GM12878 (cell line): ENCODE results near the gene AGK. TPM values are rescaled to one million over a fixed set of nuclear protein-coding genes. Genes with fewer than 3 reads are reported as not detected.

Source experiments
- ATAC-seq: fragments of 200-7000 bp; cut with Tn5 transposase; 3 replicates; pipeline ENCODE4 v1.9.1; 2020; ENCODE audit warnings: mild to moderate bottlenecking, moderate library complexity
- BruUV-seq: library from RNA; stranded (reverse); fragments of 400-500 nt; replicated peaks from 2 replicates; lab custom pipeline; 2021; lab: Mats Ljungman, UMichigan
- CTCF ChIA-PET: fragments of 300-600 bp; sonication (Branson Sonifier 250); formaldehyde crosslinking; extraction: SDS; loops from one replicate; lab custom pipeline; 2021; ENCODE audit warnings: inconsistent platforms; lab: Yijun Ruan, JAX
- POLR2A ChIA-PET: fragments of 350-600 bp; formaldehyde crosslinking; extraction: SDS; loops from one replicate; lab custom pipeline; 2021; ENCODE audit warnings: inconsistent platforms; lab: Charles Lee
- RAD21 ChIA-PET: fragments of 300-600 bp; sonication (Branson Sonifier 250); formaldehyde crosslinking; loops from one replicate; lab custom pipeline; 2023; ENCODE audit warnings: antibody characterized with exemption; ENCODE audit not compliant: unreplicated experiment; lab: Charles Lee
- SMC1A ChIA-PET: fragments of 300-600 bp; sonication (Branson Sonifier 250); formaldehyde crosslinking; loops from one replicate; lab custom pipeline; 2023; ENCODE audit not compliant: unreplicated experiment, uncharacterized antibody; lab: Charles Lee
- DNase-seq: peaks from one replicate; pipeline ENCODE4 v3.0.0-alpha.2; 2011; ENCODE audit warnings: low read depth, low spot score
- FAIRE-seq: peaks from 3 replicates; lab custom pipeline; 2011; peaks lifted over from hg19 to GRCh38; lab: Jason Lieb, UNC
- H2AFZ ChIP-seq: 2 replicates; pipeline ENCODE4 v1.6.0; 2011; ENCODE audit warnings: low read depth, low read length, control low read depth; ENCODE audit not compliant: control insufficient read depth
- H3K27ac ChIP-seq: 2 replicates; pipeline ENCODE4 v1.5.1; 2011; ENCODE audit warnings: control low read depth; ENCODE audit not compliant: control insufficient read depth, insufficient read depth
- H3K27me3 ChIP-seq, 2 experiments: replicated peaks in 1 of 2; 2 replicates each; pipeline versions ENCODE4 v1.6.0 to v1.6.1; 2011; ENCODE audit warnings: low read length in 1 of 2; ENCODE audit not compliant: control insufficient read depth in 2 of 2, insufficient read depth in 2 of 2
- H3K36me3 ChIP-seq, 2 experiments: 2 replicates each; pipeline ENCODE4 v1.5.1; 2011; ENCODE audit warnings: low read length in 1 of 2; ENCODE audit not compliant: control insufficient read depth in 2 of 2, insufficient read depth in 2 of 2
- H3K4me1 ChIP-seq: 2 replicates; pipeline ENCODE4 v1.6.1; 2011; ENCODE audit warnings: mild to moderate bottlenecking, low read length, moderate library complexity, mixed read lengths; ENCODE audit not compliant: control insufficient read depth, insufficient read depth
- H3K4me2 ChIP-seq: 2 replicates; pipeline ENCODE4 v1.6.0; 2011; ENCODE audit warnings: control low read depth; ENCODE audit not compliant: control insufficient read depth, insufficient read depth
- H3K4me3 ChIP-seq: fragments of 200-600 bp; sonication (generic); 2 replicates; pipeline ENCODE4 v1.5.1; 2016
- H3K79me2 ChIP-seq: 2 replicates; pipeline ENCODE4 v1.6.0; 2011; ENCODE audit warnings: low read length; ENCODE audit not compliant: control insufficient read depth, insufficient read depth
- H3K9ac ChIP-seq: 2 replicates; pipeline ENCODE4 v1.8.0; 2011; ENCODE audit warnings: low read length, control low read depth, mixed read lengths; ENCODE audit not compliant: control insufficient read depth, insufficient read depth
- H3K9me3 ChIP-seq: replicated peaks from 3 replicates; pipeline ENCODE4 v1.5.1; 2011; ENCODE audit warnings: mild to moderate bottlenecking, low read length; ENCODE audit not compliant: control insufficient read depth, insufficient read depth
- H4K20me1 ChIP-seq: 2 replicates; pipeline ENCODE4 v1.6.0; 2011; ENCODE audit not compliant: control insufficient read depth, insufficient read depth
- BCLAF1 ChIP-seq: fragments of 450-650 bp; IDR thresholded peaks from 2 replicates; pipeline ENCODE4 v1.6.1; 2017; ENCODE audit warnings: antibody characterized with exemption, mild to moderate bottlenecking, moderate library complexity
- CBX3 ChIP-seq: fragments of 200-600 bp; sonication (generic); IDR thresholded peaks from 2 replicates; pipeline ENCODE4 v1.6.1; 2016; ENCODE audit warnings: low read depth, borderline replicate concordance
- DPF2 ChIP-seq: fragments of 450-650 bp; IDR thresholded peaks from 2 replicates; pipeline ENCODE4 v1.6.1; 2017; ENCODE audit warnings: mild to moderate bottlenecking
- EZH2 ChIP-seq: IDR thresholded peaks from 2 replicates; pipeline ENCODE4 v1.6.1; 2012; ENCODE audit warnings: low read depth, mild to moderate bottlenecking, control low read depth, inconsistent platforms, low read length, borderline replicate concordance; ENCODE audit not compliant: control insufficient read depth
- MAX ChIP-seq: IDR thresholded peaks from 2 replicates; pipeline ENCODE4 v1.6.1; 2012; ENCODE audit warnings: low read depth, low read length, improper control_type of control experiment
- MTA3 ChIP-seq: IDR thresholded peaks from 2 replicates; pipeline ENCODE4 v1.6.1; 2012; ENCODE audit warnings: low read length, inconsistent platforms, borderline replicate concordance
- MYC ChIP-seq: IDR thresholded peaks from 2 replicates; pipeline ENCODE4 v1.6.1; 2011; ENCODE audit warnings: mild to moderate bottlenecking, low read length, moderate library complexity, inconsistent platforms; ENCODE audit not compliant: insufficient read depth, insufficient replicate concordance, insufficient read length, severe bottlenecking
- NBN ChIP-seq: fragments of 450-650 bp; IDR thresholded peaks from 2 replicates; pipeline ENCODE4 v1.6.1; 2016
- PML ChIP-seq: IDR thresholded peaks from 2 replicates; pipeline ENCODE4 v1.6.1; 2012; ENCODE audit warnings: low read length, inconsistent platforms
- POLR2AphosphoS2 ChIP-seq: IDR thresholded peaks from 2 replicates; pipeline ENCODE4 v1.6.1; 2011; ENCODE audit warnings: low read depth, mild to moderate bottlenecking, low read length, improper control_type of control experiment, moderate library complexity
- RAD51 ChIP-seq: fragments of 450-650 bp; IDR thresholded peaks from 2 replicates; pipeline ENCODE4 v1.6.1; 2016; ENCODE audit warnings: moderate library complexity, mild to moderate bottlenecking, inconsistent platforms
- RUNX3 ChIP-seq: IDR thresholded peaks from 2 replicates; pipeline ENCODE4 v1.6.1; 2012; ENCODE audit warnings: low read length, inconsistent platforms
- SMAD5 ChIP-seq: IDR thresholded peaks from 2 replicates; pipeline ENCODE4 v1.6.1; 2016; ENCODE audit warnings: antibody characterized with exemption, low read depth
- SP1 ChIP-seq: IDR thresholded peaks from one replicate; pipeline ENCODE4 v1.6.1; 2011; ENCODE audit warnings: low read depth, low read length
- SREBF1 ChIP-seq: IDR thresholded peaks from 2 replicates; pipeline ENCODE4 v1.6.1; 2012; ENCODE audit warnings: mild to moderate bottlenecking, low read length
- SUZ12 ChIP-seq: fragments of 200-600 bp; sonication (generic); IDR thresholded peaks from one replicate; pipeline ENCODE4 v1.6.1; 2018; ENCODE audit warnings: antibody characterized with exemption, mild to moderate bottlenecking; ENCODE audit not compliant: unreplicated experiment
- TCF3 ChIP-seq: IDR thresholded peaks from 2 replicates; pipeline ENCODE4 v1.6.1; 2012; ENCODE audit warnings: low read depth, mild to moderate bottlenecking, low read length, borderline replicate concordance; ENCODE audit not compliant: insufficient read depth
- ZNF274 ChIP-seq: IDR thresholded peaks from one replicate; pipeline ENCODE4 v1.8.0; 2011; ENCODE audit not compliant: insufficient read length, insufficient read depth
- ZZZ3 ChIP-seq: IDR thresholded peaks from 2 replicates; pipeline ENCODE4 v1.6.1; 2011; ENCODE audit warnings: low read depth; ENCODE audit not compliant: control insufficient read depth, insufficient read length
- WGBS: methylation state at CpG from one replicate; pipeline ENCODE4 v1.1.6; 2016; ENCODE audit warnings: low lambda C conversion rate; ENCODE audit not compliant: insufficient replicate concordance, insufficient coverage; ENCODE audit errors: missing lambda C conversion rate; 5-methylcytosine and 5-hydroxymethylcytosine counted together
- in situ Hi-C: fragments of 300-500 bp; cut with MboI; formaldehyde crosslinking; loops from 9 replicates; pipeline ENCODE4 v1.14.3; 2018; ENCODE audit warnings: mixed read lengths
- intact Hi-C: fragments of 100-400 bp; cut with micrococcal nuclease; formaldehyde crosslinking; loops from one replicate; pipeline ENCODE4 v1.14.2; 2022; ENCODE audit not compliant: unreplicated experiment
- polyA plus RNA-seq, 11 experiments: library from polyadenylated mRNA; depleted of rRNA in 4 of 11; unstranded in 6 of 11; stranded (reverse) in 5 of 11; fragments of >200 nt; fragmentation: Nextera tagmentation in 4 of 11; fragmentation: Illumina TruSeq in 1 of 11; extraction: Ambion mirVana in 4 of 11; extraction: Trizol in 1 of 11; gene quantifications; 1 replicate in 1 of 11; 2 replicates in 10 of 11; pipeline versions ENCODE4 v1.2.1 to v1.2.3, GENCODE V29; 2011 to 2016; ENCODE audit warnings: inconsistent platforms in 2 of 11, missing spikeins in 2 of 11, low read depth in 1 of 11
- total RNA-seq, 4 experiments: library from RNA; depleted of rRNA in 3 of 4; stranded (reverse); fragments of >200 nt in 3 of 4; fragmentation: Illumina TruSeq in 1 of 4; extraction: Trizol in 1 of 4; gene quantifications; 2 replicates each; pipeline versions ENCODE4 v1.2.1 to v1.2.3, GENCODE V29; 2013 to 2021
- TF ChIP-seq, protein P1 (sequence below): fragments of 450-650 bp; formaldehyde crosslinking; IDR thresholded peaks from 2 replicates; pipeline ENCODE4 v1.4.0; 2022; ENCODE audit warnings: mild to moderate bottlenecking, moderate library complexity

AGK gene
- total and polyA plus RNA-seq, 10 of the 15 experiments (the other 5 are each of a cell fraction or from before 2014, with no cell fraction given), result 32.5 to 85.6 (median 47.8) TPM

DNA sequence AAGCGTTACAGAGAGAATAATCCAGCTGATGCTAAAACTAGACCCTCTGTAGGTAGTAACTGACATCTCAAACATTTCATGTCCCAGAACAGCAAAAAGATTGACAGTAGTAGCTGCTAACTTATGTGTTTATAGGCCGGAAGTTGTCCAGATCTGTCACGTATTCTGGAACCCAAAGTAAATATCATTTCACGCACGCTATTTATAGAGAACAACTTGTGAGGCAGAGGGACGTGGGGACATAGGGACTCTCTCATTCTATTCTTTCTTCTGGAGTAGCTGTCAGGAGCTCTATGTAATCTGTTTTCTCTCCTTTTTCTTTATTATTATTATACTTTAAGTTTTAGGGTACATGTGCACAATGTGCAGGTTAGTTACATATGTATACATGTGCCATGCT, 22.3 kb downstream of the AGK start (continued):
- no peak for TF ChIP-seq SP1
- TF ChIP-seq RUNX3, result no peak
- TF ChIP-seq MYC, result no peak
- TF ChIP-seq POLR2AphosphoS2, result no peak
- no peak for TF ChIP-seq TCF3
- no peak for TF ChIP-seq MAX
- TF ChIP-seq MTA3, result no peak

GRCh38 chr7:141575164-141575563, 24.0 kb downstream of the AGK start:
- H3K4me2 ChIP-seq, result no peak overlapping the region
- ChIA-PET POLR2A (no interaction called here), RAD21 (no interaction called here), CTCF (interaction anchor here (1.2 kb wide), 1 partner anchor 33 kb away, joined by 3 read pairs; no protein-coding TSS in a partner anchor), SMC1A (interaction anchor here (2.2 kb wide), 1 partner anchor 10 kb away, joined by 5 read pairs; no protein-coding TSS in a partner anchor)
- WGBS, result 86% methylated on average over 1 of the region's 1 CpG
- H3K79me2 ChIP-seq, result no peaks in the 10 kb centered on the region
- ATAC-seq, result no peak
- H4K20me1 ChIP-seq, result no peaks in the 10 kb centered on the region
- H3K27ac ChIP-seq, result no peak overlapping the region
- FAIRE-seq, result no peak
- no peaks in the 10 kb centered on the region for H3K27me3 ChIP-seq
- H3K9ac ChIP-seq, result no peak overlapping the region
- DNase-seq, result no peak
- H3K4me1 ChIP-seq, result no peaks in the 10 kb centered on the region
- H3K36me3 ChIP-seq, result peaks cover 2 to 7% of the 10 kb centered on the region in 2 experiments
- intact Hi-C loops (no loop called here), in situ Hi-C loops (no loop called here)
- no peak overlapping the region for H3K4me3 ChIP-seq
- H3K9me3 ChIP-seq, result peaks cover 24% of the 10 kb centered on the region
- no TSS peak for BruUV-seq
- H2AFZ ChIP-seq, result no peak overlapping the region
- TF ChIP-seq NBN (no peak), ZZZ3 (no peak), SREBF1 (no peak), PML (no peak), RAD51 (no peak), ZNF274 (no peak), BCLAF1 (no peak), CBX3 (no peak), MAX (no peak), SMAD5 (no peak), DPF2 (no peak), EZH2 (no peak), SUZ12 (no peak)
- TF ChIP-seq, protein P1, sequence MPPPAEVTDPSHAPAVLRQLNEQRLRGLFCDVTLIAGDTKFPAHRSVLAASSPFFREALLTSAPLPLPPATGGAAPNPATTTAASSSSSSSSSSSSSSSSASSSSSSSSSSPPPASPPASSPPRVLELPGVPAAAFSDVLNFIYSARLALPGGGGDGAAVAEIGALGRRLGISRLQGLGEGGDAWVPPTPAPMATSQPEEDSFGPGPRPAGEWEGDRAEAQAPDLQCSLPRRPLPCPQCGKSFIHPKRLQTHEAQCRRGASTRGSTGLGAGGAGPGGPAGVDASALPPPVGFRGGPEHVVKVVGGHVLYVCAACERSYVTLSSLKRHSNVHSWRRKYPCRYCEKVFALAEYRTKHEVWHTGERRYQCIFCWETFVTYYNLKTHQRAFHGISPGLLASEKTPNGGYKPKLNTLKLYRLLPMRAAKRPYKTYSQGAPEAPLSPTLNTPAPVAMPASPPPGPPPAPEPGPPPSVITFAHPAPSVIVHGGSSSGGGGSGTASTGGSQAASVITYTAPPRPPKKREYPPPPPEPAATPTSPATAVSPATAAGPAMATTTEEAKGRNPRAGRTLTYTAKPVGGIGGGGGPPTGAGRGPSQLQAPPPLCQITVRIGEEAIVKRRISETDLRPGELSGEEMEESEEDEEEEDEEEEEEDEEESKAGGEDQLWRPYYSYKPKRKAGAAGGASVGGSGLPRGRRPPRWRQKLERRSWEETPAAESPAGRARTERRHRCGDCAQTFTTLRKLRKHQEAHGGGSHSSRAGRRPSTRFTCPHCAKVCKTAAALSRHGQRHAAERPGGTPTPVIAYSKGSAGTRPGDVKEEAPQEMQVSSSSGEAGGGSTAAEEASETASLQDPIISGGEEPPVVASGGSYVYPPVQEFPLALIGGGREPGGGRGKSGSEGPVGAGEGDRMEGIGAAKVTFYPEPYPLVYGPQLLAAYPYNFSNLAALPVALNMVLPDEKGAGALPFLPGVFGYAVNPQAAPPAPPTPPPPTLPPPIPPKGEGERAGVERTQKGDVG (CRISPR knock-in tag), result no peak
